G401 (cell line): ENCODE measurements around the gene RNF214. TPM values are rescaled to one million over a fixed set of nuclear protein-coding genes. Genes with fewer than 3 reads are reported as not detected.
A peak's percentile ranks its signal among the peaks of the same experiment; 100 is the strongest.
"Not testable (repeated sequence)": the region's sequence is repeated elsewhere in the genome, so short reads cannot be mapped to it uniquely, and the experiment has no call there.

ENCODE experiments used
- DNase-seq: peaks from one replicate; pipeline ENCODE4 v3.0.0-alpha.2; 2015; ENCODE audit warnings: low spot score
- in situ Hi-C: cut with HindIII; loops from 2 replicates; pipeline ENCODE4 v1.10.0; 2016; ENCODE audit warnings: low sequenced_read_pairs, mixed read lengths
- total RNA-seq: library from RNA; depleted of rRNA; stranded (reverse); fragments of >200 nt; shearing (Covaris generic); gene quantifications from 2 replicates; pipeline ENCODE4 v1.2.3, GENCODE V29; 2014

Gene RNF214
- total RNA-seq, 1 experiment from 2014 or later = 5.5 TPM

DNA sequence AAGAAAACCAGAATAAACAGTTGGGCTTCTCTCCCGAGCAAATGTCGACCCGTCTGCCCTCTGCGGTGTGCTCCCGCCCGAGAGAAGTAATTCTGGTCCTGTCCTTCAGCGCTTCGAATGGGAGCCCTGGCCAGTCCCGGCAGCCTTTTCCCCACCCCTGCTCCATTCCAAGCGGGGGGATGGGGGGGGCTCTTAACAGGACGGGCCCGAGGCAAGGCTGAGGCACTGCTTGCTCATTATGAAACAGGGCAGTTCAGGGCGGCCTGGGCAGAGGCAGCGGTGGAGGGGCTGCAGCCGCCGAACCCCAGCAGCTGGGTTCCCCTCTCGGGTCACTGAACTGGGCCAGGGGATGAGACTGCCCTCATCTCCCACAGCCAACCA lies 67.8 kb downstream of the RNF214 start:
- in situ Hi-C loops = no loop called here
- peak; percentile 39 for DNase-seq

DNA sequence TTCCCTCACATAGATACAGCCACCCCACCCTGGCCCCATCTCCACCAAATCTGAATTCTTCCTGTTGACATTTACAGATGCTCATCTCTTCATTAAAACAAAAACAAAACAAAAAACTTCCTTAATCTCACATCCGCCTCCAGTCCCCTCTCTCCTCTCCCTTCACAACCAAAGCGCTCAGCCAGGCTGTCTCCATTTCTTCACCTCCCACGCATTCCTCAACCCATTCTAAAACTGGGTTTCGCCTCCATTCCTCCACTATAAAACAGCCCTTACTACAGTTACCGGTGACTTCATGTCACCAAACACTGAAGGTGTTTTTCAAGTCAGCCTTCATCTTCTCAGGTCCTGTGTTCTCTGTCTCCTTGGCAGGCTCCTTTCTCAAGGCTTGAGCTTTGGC lies 68.3 kb downstream of the RNF214 start:
- DNase-seq = peak; percentile 37
- in situ Hi-C loops = no loop called here

DNA sequence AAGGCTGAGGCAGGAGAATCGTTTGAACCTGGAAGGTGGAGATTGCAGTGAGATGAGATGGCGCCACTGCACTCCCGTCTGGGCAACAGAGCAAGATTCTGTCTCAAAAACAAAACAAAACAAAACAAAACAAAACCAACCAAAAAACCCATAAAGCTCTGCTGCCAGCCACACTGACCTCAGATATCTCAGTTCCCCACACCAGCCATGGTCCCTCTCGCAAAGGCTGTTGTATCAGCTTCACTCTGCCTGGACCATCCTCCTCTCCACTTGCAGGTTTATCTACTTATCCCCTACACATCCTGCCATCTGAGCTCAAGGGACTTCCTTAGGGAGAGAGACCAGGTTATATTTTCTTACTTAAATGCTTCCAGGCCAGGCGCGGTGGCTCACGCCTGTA lies 69.8 kb downstream of the RNF214 start:
- in situ Hi-C loops = no loop called here
- DNase-seq = no peak

DNA sequence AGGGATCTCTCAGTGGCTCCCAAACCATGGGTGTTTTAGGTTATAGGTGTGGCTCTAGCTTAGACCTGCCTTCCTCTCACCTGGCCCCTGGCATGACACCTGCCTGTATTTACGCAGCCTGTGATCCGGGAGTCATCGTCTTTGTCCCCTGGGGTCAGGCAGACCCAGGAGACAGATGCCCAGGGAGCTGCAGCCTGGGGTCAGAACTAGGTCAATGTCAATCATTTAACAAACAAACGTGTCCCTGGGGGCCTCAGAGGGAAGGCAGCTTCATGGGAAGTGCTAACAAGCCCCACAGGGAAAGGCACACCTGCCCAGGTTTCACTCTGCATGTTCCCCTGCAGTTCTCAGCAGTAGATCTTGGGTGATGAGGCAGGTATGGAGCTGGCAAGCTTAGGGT lies 70.6 kb downstream of the RNF214 start:
- in situ Hi-C loops = no loop called here
- DNase-seq = no peak

DNA sequence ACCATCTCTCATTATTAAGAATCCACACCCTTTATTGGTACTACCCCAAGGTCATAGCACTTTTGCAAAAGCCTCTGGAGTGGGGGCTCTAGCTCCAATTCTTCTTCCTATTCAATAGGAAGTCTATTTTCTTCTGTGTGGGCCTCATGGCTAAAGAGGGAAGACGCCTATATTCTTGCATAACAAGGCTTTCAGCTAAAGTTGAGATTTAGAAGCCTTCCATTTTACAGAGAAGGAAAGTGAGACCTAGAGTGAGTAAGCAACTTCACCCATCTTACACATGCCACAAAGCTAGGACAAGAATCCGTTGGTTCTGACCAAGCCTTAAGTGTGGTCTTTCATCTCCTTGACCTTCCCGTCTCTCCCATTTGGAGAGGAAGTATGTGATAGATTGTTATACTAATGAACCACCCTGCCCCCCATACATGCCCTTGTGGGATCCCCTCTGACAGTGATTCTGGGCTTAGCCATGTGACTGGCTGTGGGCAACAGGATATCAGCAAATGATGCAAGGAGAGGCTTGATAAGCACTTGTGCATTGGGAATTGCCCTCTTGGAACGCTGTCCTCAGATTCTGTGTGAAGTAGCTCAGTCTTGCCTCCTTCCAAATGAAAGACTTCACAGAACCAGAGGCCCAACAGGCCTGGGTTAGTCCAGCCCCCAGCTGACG lies 71.3 kb downstream of the RNF214 start:
- in situ Hi-C loops = no loop called here
- DNase-seq = no peak

DNA sequence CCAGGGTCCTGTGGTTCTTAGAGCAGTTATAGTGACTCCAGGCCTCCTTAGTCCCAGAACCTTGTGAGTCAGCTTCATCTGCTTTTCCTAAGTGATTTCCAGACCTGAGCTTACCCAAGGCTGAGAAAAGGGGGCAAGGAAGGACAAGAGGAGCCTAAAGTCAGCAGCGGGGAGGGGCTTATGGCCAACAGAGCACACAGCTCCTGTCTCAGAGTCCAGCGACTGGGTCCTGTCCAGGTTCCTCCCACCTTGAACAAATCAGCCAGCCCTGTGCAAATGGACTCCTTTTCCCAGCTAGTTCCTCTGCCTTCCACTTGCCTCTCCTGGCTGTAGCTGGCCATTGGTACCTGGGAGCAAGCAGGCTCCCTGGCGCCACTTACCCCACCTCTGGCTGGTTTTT lies 72.7 kb downstream of the RNF214 start:
- in situ Hi-C loops = no loop called here
- no peak for DNase-seq

DNA sequence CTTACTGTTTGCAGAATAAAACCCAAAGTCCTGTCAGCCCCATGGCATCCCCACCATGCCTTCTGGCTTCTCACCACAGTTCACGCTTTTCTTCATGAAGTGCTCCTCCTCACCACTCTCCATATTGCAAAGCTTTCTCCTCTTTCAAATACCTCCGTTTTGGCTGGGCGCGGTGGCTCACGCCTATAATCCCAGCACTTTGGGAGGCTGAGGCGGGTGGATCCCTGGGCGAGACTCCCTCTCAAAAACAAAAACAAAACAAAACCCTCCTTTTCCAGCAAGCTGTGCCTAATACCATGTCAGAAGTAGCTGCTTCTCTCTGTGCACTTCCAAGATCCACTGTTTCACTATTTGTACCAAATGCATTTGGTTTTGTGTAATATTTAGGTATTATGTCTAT lies 76.8 kb downstream of the RNF214 start:
- in situ Hi-C loops = no loop called here
- DNase-seq = no peak

DNA sequence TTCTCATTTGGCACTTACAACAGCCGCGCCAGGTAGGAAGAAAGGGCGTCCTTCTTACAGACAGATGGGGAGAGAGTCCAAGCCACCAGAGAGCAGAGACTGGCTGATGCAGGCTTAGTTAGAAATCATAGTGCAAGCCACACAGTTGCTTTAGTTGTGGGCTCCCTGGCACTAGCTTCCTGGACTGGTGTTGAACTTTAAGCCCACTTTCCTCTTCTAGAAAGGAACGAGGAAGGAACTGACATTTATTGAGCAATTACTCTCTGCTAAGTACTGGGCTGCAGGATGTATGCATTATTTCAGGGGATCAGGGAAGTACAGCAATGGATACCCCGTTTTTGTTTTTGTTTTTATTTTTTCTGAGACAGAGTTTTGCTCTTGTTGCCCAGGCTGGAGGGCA lies 80.6 kb downstream of the RNF214 start:
- DNase-seq = no peak
- in situ Hi-C loops = no loop called here

DNA sequence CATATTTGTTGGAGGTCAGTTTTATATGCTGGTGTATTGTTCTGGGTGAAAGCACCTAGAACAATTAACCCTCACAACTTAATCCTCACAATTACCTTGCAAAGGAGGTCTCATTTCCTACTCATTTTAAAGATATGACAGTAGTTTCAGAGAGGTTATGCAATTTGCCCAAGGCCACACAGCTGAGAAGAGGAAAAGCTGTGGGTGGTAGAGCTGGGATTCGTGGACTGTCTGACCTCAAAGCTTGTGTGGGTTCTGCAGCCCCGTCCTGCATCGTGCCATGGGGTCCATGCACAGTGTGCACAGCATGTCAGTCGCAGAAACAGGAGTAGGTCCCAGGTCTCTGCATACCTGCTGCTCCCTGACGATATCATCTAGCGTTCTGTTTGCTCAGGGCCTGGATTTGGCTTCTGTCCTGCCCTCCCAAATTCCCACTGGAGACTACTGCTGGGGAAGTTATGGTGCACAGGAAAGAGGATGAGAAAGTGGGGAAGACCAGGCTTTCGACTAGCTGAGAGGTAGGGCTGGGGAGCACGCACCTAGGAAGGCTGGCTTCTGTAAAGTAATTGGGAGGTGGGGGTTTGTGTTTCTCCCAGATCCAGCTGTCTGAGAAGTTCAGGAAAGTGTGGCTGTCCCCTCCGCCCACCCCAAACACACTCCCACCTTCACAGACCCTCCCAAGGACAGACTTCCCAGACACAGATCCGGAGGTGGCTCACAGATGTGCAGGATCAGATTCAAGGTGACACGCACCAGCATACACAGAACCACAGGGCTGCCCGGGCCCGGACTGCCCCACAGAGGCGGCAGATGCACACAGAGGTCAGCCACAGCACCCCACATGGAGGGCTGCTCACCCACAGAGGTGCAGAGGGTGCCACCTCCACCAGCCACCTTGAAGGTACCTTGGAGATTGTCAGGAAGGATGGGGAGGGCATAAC lies 81.6 kb downstream of the RNF214 start:
- in situ Hi-C loops = no loop called here
- no peak for DNase-seq

DNA sequence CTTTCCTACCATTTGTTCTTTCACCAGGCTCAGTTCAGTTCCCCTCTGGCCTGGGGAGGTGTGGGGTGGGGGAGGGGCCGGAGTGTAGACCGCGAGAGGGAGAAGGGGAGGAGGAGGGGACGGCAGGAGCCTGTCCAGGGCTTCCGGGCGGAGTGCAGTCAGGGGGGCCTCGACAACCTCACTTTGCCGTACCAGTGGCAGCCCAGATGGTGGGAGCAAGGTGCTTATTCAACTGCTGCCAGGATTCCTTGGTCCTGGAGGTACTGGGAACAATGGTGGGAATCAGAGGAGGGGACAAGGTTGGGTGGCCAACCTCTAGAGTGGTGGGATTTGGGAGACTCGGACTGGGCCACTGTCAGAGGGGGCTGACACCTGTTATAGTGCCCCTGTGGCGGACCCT lies 82.4 kb downstream of the RNF214 start:
- DNase-seq = no peak
- in situ Hi-C loops = no loop called here

DNA sequence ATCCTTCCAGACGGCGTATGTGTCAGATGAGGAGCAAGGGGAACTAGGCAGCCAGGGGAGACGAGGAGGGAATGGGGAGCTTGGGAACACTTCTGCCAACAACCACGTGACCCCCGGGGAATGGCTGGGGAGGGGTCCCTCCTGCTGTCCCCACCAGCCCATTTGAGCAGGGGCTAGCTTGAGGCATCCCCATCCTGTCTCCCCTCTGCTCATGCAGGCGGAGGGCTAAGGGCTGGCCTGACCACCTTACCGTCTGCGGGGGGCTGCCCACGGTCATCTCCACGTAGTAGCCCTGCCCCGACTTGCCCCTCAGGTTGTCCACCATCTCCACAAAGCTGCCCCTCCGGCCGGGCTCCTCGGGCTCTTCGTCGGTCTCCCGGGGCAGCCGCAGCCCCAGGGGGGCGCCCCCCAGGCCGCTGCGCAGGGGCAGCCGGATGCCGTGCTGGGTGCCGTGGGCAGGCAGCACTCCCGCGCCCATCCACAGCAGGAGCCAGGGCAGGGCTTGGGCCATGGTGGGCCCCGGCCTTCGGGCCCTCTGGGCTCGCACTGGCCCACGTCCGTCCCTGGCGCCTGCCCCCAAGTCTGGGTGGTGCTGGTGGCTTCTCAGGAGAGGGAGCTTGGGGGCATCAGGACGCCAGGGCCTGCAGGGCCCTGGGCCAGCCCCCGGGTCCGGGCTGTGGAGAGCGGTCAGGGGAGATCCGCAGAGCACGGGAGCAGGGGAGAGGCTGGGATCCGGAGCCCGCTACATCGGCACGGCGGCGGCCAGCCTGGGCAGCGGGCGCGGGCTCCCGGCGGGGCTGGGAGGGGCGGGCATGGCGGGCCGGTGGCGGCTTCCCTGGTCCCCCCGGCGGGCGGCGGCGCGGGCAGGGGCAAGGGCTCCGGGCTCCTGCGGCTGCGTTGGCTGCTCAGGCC lies 83.1 kb downstream of the RNF214 start:
- DNase-seq = no peak
- in situ Hi-C loops = no loop called here

DNA sequence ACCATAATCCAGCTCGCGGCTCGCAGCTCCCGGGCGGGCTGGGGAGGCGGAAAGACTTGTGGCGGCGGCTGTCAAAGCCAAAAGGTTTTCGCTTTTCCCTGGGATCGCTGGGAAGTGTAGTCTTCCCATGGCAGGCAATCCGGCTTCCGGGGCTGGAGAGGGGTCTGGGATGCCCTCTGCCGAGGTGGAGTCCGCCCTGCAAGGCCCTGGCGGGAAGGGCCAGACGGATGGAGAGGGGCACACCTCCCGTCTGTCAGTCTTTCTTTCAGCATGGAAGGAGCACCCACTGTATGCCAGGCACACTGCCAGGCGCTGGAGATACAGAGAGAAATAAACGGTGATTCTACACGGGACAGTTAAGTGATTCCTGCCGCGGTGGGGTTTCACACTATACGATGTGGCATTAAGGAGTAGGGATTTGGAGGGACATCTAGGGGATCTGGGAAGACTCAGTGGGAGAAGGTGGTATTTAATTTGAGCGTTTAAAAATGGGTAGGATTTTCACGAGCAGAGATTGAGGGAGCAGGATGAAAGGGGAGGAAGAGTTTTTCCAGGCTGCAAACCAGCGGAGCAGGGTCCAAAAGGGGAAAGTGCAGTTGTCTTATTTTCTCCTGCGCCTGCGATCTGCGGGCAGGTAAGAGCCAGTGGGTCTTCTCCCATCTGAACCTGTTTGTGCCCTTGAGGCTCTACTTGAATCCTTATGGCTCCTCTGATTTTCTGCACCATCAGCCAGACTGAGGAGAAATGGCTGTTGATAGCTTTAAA lies 83.9 kb downstream of the RNF214 start, which contains the start of gene BACE1:
Gene BACE1 (minus strand): TSS at position 60 of the 765 bp plus-strand sequence. CDS start 461 bp downstream, outside the sequence.
- in situ Hi-C loops = no loop called here
- DNase-seq = peak; percentile 96

DNA sequence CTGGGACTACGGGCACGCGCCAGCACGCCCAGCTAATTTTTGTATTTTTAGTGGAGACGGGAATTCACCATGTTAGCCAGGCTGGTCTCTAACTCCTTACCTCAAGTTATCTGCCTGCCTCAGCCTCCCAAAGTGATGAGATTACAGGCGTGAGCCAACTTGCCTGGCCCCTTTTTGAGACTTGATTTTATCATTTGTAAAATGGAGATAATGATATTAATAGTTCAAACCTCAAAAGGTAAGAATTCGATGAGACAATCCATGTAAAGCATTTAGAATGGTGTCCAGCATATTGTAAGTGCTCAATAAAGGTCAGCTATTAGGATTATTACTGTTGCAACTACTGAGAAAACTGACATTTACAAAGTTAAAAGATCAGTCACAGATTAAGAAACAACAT lies 86.3 kb downstream of the RNF214 start:
- no peak for DNase-seq
- in situ Hi-C loops = no loop called here

DNA sequence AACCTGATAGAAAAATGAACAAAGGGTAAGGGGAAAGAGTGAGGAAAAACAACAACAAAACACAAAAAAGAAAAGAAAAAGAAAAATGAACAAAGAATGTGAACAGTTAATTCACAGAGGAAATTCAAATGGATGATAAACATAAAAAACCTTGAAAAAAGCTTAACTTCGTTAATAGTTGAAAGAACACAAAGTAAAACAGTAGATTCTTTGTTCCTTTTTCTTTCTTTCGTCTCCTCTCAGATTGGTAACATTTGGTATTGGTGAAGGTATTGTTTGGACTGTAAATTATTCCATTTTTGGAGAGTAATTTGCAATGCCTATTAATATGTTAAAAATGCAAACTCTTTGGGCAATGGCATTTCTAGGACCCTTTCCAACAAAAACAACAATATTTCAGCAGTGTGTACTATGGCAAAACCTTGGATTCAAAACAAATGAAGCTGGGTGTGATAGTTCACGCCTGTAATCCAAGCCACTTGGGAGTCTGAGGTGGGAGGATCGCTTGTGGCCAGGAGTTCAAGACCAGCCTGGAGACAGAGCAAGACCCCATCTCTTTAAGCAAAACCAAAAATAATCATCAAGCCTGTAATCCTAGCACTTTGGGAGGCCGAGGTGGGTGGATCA lies 86.9 kb downstream of the RNF214 start:
- DNase-seq = no peak
- in situ Hi-C loops = no loop called here

DNA sequence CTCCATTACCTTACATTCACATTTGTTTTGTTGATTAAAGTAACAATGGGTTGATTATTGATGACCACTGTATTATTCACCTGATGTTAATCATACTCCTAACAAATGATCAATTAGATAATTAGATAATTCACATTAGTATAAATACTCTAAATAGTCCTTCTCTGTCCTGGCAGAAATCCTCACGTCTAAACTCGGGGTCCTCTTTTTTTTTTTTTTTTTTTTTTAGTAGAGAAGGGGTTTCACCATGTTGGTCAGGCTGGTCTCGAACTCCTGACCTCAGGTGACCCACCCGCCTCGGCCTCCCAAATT lies 94.7 kb downstream of the RNF214 start:
- DNase-seq, in situ Hi-C loops: not testable (repeated sequence)

DNA sequence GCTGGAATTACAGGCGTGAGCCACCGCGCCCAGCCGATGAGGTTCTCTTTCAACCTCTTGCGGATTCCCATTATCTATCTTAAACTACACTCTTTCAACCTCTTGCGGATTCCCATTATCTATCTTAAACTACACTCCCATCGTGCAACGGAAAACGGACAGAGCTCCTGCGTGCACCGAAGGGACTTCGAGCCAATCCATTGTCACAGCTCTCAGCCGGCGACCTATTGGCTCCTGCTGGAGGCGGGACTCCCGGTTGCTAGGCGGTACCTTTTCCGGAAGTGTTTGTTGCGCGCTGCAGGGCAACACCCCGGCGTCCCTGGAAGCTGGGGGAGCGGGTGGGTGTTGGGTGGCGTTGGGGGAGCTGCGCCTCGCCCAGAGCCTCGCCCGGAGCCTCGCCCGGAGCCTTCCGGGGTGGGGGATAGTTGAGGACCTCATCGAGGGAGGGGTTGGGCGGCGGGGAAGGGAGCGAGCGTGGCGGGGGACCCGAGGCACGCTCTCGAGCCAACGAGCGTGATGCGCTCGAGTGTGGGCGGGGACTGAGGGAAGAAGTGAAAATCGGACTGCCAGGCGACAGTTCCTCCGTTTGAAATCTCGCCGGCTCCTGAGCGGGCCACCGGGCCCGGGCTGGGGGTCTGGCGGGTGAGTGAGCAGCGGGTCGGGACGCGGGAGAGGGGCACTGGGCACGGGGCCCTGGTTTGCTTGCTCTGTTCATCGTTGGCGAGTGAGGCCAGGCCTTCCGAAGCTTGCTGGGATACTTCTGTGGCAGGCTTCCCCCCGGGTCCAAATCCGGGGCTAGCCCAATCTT lies 95.3 kb downstream of the RNF214 start, which contains the start of gene CEP164:
Gene CEP164 (plus strand): TSS at position 288 of the 808 bp plus-strand sequence. CDS start 10,733 bp downstream, outside the sequence.
- in situ Hi-C loops = no loop called here
- DNase-seq = peak; percentile 98

DNA sequence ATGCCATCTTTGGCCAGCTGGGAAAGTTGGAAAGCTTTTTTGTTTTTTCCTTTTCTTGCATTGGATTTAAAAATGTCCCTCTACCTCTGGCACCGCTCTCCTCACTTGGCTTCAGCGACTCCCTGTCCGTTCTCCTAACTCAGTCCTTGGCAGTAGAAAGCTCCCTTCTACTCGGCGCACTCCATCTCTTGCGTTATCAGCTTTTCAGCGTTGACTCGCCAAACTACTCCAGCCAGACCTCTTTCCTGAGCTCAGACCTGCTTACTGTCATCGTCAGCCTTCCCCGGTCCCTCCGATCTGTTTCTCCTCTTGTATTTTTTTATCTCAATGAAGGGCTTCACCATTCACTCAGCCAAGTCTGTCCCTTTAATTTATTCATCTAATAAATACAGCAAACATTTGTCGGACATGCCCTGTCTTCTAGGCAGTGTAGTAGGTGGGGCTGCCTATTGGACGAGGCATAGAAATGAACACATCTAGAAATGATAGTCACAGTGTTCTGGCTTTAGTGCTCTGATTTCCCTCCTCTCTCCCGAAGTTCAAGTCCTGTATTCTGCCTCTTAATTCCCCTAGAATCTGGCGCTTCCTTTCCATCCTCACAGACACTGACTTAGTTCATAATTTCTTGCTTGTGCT lies 96.0 kb downstream of the RNF214 start:
- DNase-seq = peak; percentile 66
- in situ Hi-C loops = no loop called here
